Measurements from ENCODE around the gene MSI1. TPM values are rescaled to one million over a fixed set of nuclear protein-coding genes. Genes with fewer than 3 reads are reported as not detected.

MSI1 gene
- total and polyA plus RNA-seq, 2 donors (not counting 1 experiment from before 2014, with no cell fraction given): not detected

- Histone ChIP-seq H3K4me2 (ENCODE audit: extremely low read depth, insufficient read depth, low read length) (no peak overlapping the region), H2AFZ (ENCODE audit: low read length) (no peak overlapping the region), H3K4me1 (ENCODE audit: control insufficient read depth, extremely low read depth, insufficient read depth, low read length) (no peaks in the 10 kb centered on the region), H3K27ac (ENCODE audit: insufficient read depth, low read length) (no peak overlapping the region), H4K20me1 (ENCODE audit: control insufficient read depth, extremely low read depth, insufficient read depth, low read length) (no peaks in the 10 kb centered on the region), H3K9ac (ENCODE audit: insufficient read depth, low read length) (no peak overlapping the region), H3K79me2 (ENCODE audit: control insufficient read depth, insufficient read depth, low read length) (no peaks in the 10 kb centered on the region), H3K36me3 (ENCODE audit: control insufficient read depth, insufficient read depth, low read length) (no peaks in the 10 kb centered on the region), H3K27me3 (ENCODE audit: control insufficient read depth, insufficient read depth, low read length) (peaks cover under 1% of the 10 kb centered on the region), H3K9me3 (ENCODE audit: control insufficient read depth, insufficient read depth, low read depth, low read length) (no peaks in the 10 kb centered on the region), H3K4me3 (replicated peaks in 1 of 4; ENCODE audit: control extremely low read depth in 1 of 4, insufficient read depth in 1 of 4, low read depth in 3 of 4, low read length in 4 of 4) (no peak overlapping the region)
- no peak for DNase-seq (ENCODE audit: low read depth in 2 of 2)
- TF ChIP-seq CTCF (conservative IDR thresholded peaks at IDR 0.05 in 1 of 2, IDR thresholded peaks at IDR 0.05 in 1 of 2; ENCODE audit: low read depth in 1 of 2, low read length in 2 of 2) (no peak), EZH2 (IDR thresholded peaks at IDR 0.05; ENCODE audit: low read length, missing control alignments) (no peak)
These were observed 40.7 kb downstream of the MSI1 start for GRCh38 chr12:120328228-120328627.

DNA sequence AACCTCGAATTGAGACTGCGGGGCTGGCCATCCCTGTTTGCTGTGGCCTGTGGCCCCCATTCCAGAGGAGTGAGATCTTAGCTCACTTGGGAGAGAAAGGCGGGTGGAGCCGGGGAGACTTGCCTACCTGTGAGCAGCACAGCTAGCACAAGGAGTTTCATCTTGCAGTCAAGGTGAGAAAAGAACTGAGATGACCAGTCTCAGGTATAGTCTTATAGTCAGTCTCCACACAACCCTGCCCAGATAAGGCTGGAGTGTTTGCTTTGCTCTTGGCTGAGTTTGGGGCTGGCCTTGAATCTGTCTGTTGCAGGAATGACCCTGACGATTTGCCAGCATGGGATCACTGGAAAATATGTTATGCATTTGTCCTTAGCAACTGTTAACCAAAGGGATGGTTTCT lies 41.4 kb downstream of the MSI1 start, which contains the start of gene PLA2G1B:
PLA2G1B (minus strand) TSS at position 187 of the 400 bp plus-strand sequence; CDS start at position 161, 26 bp downstream.
- Histone ChIP-seq H3K4me3 (replicated peaks in 1 of 4; ENCODE audit: control extremely low read depth in 1 of 4, insufficient read depth in 1 of 4, low read depth in 3 of 4, low read length in 4 of 4) (no peak within 1 kb of the TSS), H3K9me3 (ENCODE audit: control insufficient read depth, insufficient read depth, low read depth, low read length) (no peaks in the 10 kb centered on the region), H2AFZ (ENCODE audit: low read length) (no peak within 1 kb of the TSS), H3K27me3 (ENCODE audit: control insufficient read depth, insufficient read depth, low read length) (no peaks in the 10 kb centered on the region), H3K36me3 (ENCODE audit: control insufficient read depth, insufficient read depth, low read length) (no peaks in the 10 kb centered on the region), H4K20me1 (ENCODE audit: control insufficient read depth, extremely low read depth, insufficient read depth, low read length) (no peaks in the 10 kb centered on the region), H3K4me2 (ENCODE audit: extremely low read depth, insufficient read depth, low read length) (no peak within 1 kb of the TSS), H3K79me2 (ENCODE audit: control insufficient read depth, insufficient read depth, low read length) (no peaks in the 10 kb centered on the region), H3K4me1 (ENCODE audit: control insufficient read depth, extremely low read depth, insufficient read depth, low read length) (no peaks in the 10 kb centered on the region), H3K9ac (ENCODE audit: insufficient read depth, low read length) (no peak within 1 kb of the TSS), H3K27ac (ENCODE audit: insufficient read depth, low read length) (no peak within 1 kb of the TSS)
- no peak for DNase-seq (ENCODE audit: low read depth in 2 of 2)
- TF ChIP-seq CTCF (conservative IDR thresholded peaks at IDR 0.05 in 1 of 2, IDR thresholded peaks at IDR 0.05 in 1 of 2; ENCODE audit: low read depth in 1 of 2, low read length in 2 of 2) (no peak), EZH2 (IDR thresholded peaks at IDR 0.05; ENCODE audit: low read length, missing control alignments) (no peak)

DNA sequence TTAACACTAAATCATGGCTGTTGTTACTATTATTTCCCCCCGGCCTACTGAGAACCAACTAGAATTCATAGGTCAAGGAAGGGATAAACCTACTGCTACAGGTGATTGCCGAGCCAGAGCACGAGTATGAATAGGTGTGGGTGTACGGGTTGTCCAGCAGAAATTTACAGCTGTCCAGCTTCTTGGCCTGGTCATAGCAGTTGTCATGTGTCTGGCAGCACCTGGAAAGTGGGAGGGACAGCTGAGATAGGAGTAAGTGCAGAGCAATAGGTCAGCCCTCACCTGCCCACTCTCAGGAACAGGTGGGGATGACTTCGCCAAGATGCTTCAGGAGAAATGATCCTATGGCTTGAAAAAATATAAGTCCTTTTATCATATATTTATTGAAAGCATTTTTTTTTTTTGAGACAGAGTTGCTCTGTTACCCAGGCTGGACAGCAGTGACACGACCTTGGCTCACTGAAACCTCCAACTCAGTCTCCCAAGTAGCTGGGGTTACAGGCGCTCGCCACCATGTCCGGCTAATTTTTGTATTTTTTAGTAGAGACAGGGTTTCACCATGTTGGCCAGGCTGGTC lies 44.0 kb downstream of the MSI1 start:
- Histone ChIP-seq H3K27ac (ENCODE audit: insufficient read depth, low read length) (no peak overlapping the region), H3K4me2 (ENCODE audit: extremely low read depth, insufficient read depth, low read length) (peak overlapping the region; percentile 100), H2AFZ (ENCODE audit: low read length) (no peak overlapping the region), H3K4me1 (ENCODE audit: control insufficient read depth, extremely low read depth, insufficient read depth, low read length) (no peaks in the 10 kb centered on the region), H4K20me1 (ENCODE audit: control insufficient read depth, extremely low read depth, insufficient read depth, low read length) (no peaks in the 10 kb centered on the region), H3K9me3 (ENCODE audit: control insufficient read depth, insufficient read depth, low read depth, low read length) (no peaks in the 10 kb centered on the region), H3K79me2 (ENCODE audit: control insufficient read depth, insufficient read depth, low read length) (no peaks in the 10 kb centered on the region), H3K9ac (ENCODE audit: insufficient read depth, low read length) (no peak overlapping the region), H3K4me3 (replicated peaks in 1 of 4; ENCODE audit: control extremely low read depth in 1 of 4, insufficient read depth in 1 of 4, low read depth in 3 of 4, low read length in 4 of 4) (no peak overlapping the region), H3K27me3 (ENCODE audit: control insufficient read depth, insufficient read depth, low read length) (peaks cover 7% of the 10 kb centered on the region), H3K36me3 (ENCODE audit: control insufficient read depth, insufficient read depth, low read length) (no peaks in the 10 kb centered on the region)
- TF ChIP-seq EZH2 (IDR thresholded peaks at IDR 0.05; ENCODE audit: low read length, missing control alignments) (no peak), CTCF (conservative IDR thresholded peaks at IDR 0.05 in 1 of 2, IDR thresholded peaks at IDR 0.05 in 1 of 2; ENCODE audit: low read depth in 1 of 2, low read length in 2 of 2) (no peak)
- no peak for DNase-seq (ENCODE audit: low read depth in 2 of 2)
